T-helper 1 cell treated with Interleukin-12 subunit alpha and Interleukin-12 subunit beta and Interleukin-4 antibody, amounts not matched to agents 30 μg/mL and 1 μg/mL, for 36 hours (primary cell): Measurements from ENCODE around the gene IL21R.

Source experiments
- H3K27ac Mint-ChIP-seq: one replicate; pipeline ENCODE4 v1.8.0; 2021; ENCODE audit warnings: mild to moderate bottlenecking, mixed read lengths
- H3K27me3 Mint-ChIP-seq: one replicate; pipeline ENCODE4 v1.8.0; 2021; ENCODE audit warnings: low read depth, mixed read lengths
- H3K36me3 Mint-ChIP-seq: one replicate; pipeline ENCODE4 v1.8.0; 2021; ENCODE audit warnings: low read depth, mixed read lengths
- H3K4me1 Mint-ChIP-seq: one replicate; pipeline ENCODE4 v1.8.0; 2021; ENCODE audit warnings: low read depth, mixed read lengths
- H3K4me3 Mint-ChIP-seq: one replicate; pipeline ENCODE4 v1.8.0; 2021; ENCODE audit warnings: mild to moderate bottlenecking, moderate library complexity, mixed read lengths
- H3K9me3 Mint-ChIP-seq: one replicate; pipeline ENCODE4 v1.8.0; 2021; ENCODE audit warnings: mixed read lengths

Gene IL21R

GRCh38 chr16:27474921-27475320 is 72.9 kb downstream of the IL21R start:
- H3K27ac Mint-ChIP-seq: peak overlapping the region; percentile 31
- no peaks in the 10 kb centered on the region for H3K4me1 Mint-ChIP-seq
- no peaks in the 10 kb centered on the region for H3K9me3 Mint-ChIP-seq
- H3K36me3 Mint-ChIP-seq: peaks cover 47% of the 10 kb centered on the region
- no peaks in the 10 kb centered on the region for H3K27me3 Mint-ChIP-seq
- H3K4me3 Mint-ChIP-seq: no peak overlapping the region

- H3K27ac Mint-ChIP-seq: no peak overlapping the region
- no peaks in the 10 kb centered on the region for H3K27me3 Mint-ChIP-seq
- no peaks in the 10 kb centered on the region for H3K4me1 Mint-ChIP-seq
- H3K36me3 Mint-ChIP-seq: peaks cover 46% of the 10 kb centered on the region
- H3K9me3 Mint-ChIP-seq: no peaks in the 10 kb centered on the region
- H3K4me3 Mint-ChIP-seq: no peak overlapping the region
These were observed 73.6 kb downstream of the IL21R start for GRCh38 chr16:27475561-27475960.

GRCh38 chr16:27476240-27476639 is 74.3 kb downstream of the IL21R start:
- Mint-ChIP-seq H3K4me1 (no peaks in the 10 kb centered on the region), H3K9me3 (no peaks in the 10 kb centered on the region), H3K27me3 (no peaks in the 10 kb centered on the region), H3K4me3 (no peak overlapping the region), H3K27ac (no peak overlapping the region), H3K36me3 (peaks cover 42% of the 10 kb centered on the region)

- H3K4me1 Mint-ChIP-seq: no peaks in the 10 kb centered on the region
- H3K36me3 Mint-ChIP-seq: peaks cover 41% of the 10 kb centered on the region
- no peak overlapping the region for H3K27ac Mint-ChIP-seq
- no peaks in the 10 kb centered on the region for H3K27me3 Mint-ChIP-seq
- H3K9me3 Mint-ChIP-seq: no peaks in the 10 kb centered on the region
- H3K4me3 Mint-ChIP-seq: no peak overlapping the region
These were observed 78.8 kb downstream of the IL21R start for GRCh38 chr16:27480761-27481160.

GRCh38 chr16:27481282-27481934 is 79.4 kb downstream of the IL21R start:
- Mint-ChIP-seq H3K9me3 (no peaks in the 10 kb centered on the region), H3K4me1 (no peaks in the 10 kb centered on the region), H3K27ac (no peak overlapping the region), H3K36me3 (peaks cover 40% of the 10 kb centered on the region), H3K27me3 (no peaks in the 10 kb centered on the region), H3K4me3 (no peak overlapping the region)

GRCh38 chr16:27482397-27483087 is 80.6 kb downstream of the IL21R start:
- no peaks in the 10 kb centered on the region for H3K27me3 Mint-ChIP-seq
- H3K4me1 Mint-ChIP-seq: no peaks in the 10 kb centered on the region
- no peaks in the 10 kb centered on the region for H3K9me3 Mint-ChIP-seq
- no peak overlapping the region for H3K4me3 Mint-ChIP-seq
- H3K27ac Mint-ChIP-seq: no peak overlapping the region
- peaks cover 41% of the 10 kb centered on the region for H3K36me3 Mint-ChIP-seq

GRCh38 chr16:27483088-27483437 is 81.1 kb downstream of the IL21R start:
- Mint-ChIP-seq H3K36me3 (peaks cover 44% of the 10 kb centered on the region), H3K4me3 (no peak overlapping the region), H3K27me3 (no peaks in the 10 kb centered on the region), H3K9me3 (no peaks in the 10 kb centered on the region), H3K4me1 (no peaks in the 10 kb centered on the region), H3K27ac (no peak overlapping the region)

GRCh38 chr16:27483624-27484023 is 81.7 kb downstream of the IL21R start:
- H3K4me1 Mint-ChIP-seq: no peaks in the 10 kb centered on the region
- H3K36me3 Mint-ChIP-seq: peaks cover 43% of the 10 kb centered on the region
- H3K27ac Mint-ChIP-seq: no peak overlapping the region

GRCh38 chr16:27485126-27485525 is 83.2 kb downstream of the IL21R start:
- Mint-ChIP-seq H3K27me3 (no peaks in the 10 kb centered on the region), H3K27ac (no peak overlapping the region), H3K9me3 (no peaks in the 10 kb centered on the region), H3K4me3 (no peak overlapping the region), H3K36me3 (peaks cover 44% of the 10 kb centered on the region), H3K4me1 (no peaks in the 10 kb centered on the region)

More at GRCh38 chr16:27483624-27484023, 81.7 kb downstream of the IL21R start:
- Mint-ChIP-seq H3K9me3 (no peaks in the 10 kb centered on the region), H3K27me3 (no peaks in the 10 kb centered on the region), H3K4me3 (no peak overlapping the region)

GRCh38 chr16:27485811-27486210 is 83.8 kb downstream of the IL21R start:
- no peaks in the 10 kb centered on the region for H3K27me3 Mint-ChIP-seq
- H3K27ac Mint-ChIP-seq: no peak overlapping the region
- no peaks in the 10 kb centered on the region for H3K9me3 Mint-ChIP-seq
- peaks cover 43% of the 10 kb centered on the region for H3K36me3 Mint-ChIP-seq
- no peak overlapping the region for H3K4me3 Mint-ChIP-seq
- no peaks in the 10 kb centered on the region for H3K4me1 Mint-ChIP-seq

- Mint-ChIP-seq H3K36me3 (peaks cover 45% of the 10 kb centered on the region), H3K27me3 (no peaks in the 10 kb centered on the region), H3K27ac (no peak overlapping the region)
These were observed 84.4 kb downstream of the IL21R start for GRCh38 chr16:27486344-27486743.

GRCh38 chr16:27486760-27487159 is 84.8 kb downstream of the IL21R start:
- Mint-ChIP-seq H3K4me1 (no peaks in the 10 kb centered on the region), H3K36me3 (peaks cover 43% of the 10 kb centered on the region), H3K27me3 (no peaks in the 10 kb centered on the region), H3K4me3 (no peak overlapping the region), H3K27ac (no peak overlapping the region), H3K9me3 (no peaks in the 10 kb centered on the region)

More at GRCh38 chr16:27486344-27486743, 84.4 kb downstream of the IL21R start:
- Mint-ChIP-seq H3K4me3 (no peak overlapping the region), H3K9me3 (no peaks in the 10 kb centered on the region), H3K4me1 (no peaks in the 10 kb centered on the region)

GRCh38 chr16:27489421-27489820 is 87.4 kb downstream of the IL21R start:
- no peak overlapping the region for H3K27ac Mint-ChIP-seq
- H3K4me3 Mint-ChIP-seq: no peak overlapping the region
- no peaks in the 10 kb centered on the region for H3K27me3 Mint-ChIP-seq
- peaks cover 40% of the 10 kb centered on the region for H3K36me3 Mint-ChIP-seq
- no peaks in the 10 kb centered on the region for H3K4me1 Mint-ChIP-seq
- H3K9me3 Mint-ChIP-seq: no peaks in the 10 kb centered on the region

- Mint-ChIP-seq H3K9me3 (no peaks in the 10 kb centered on the region), H3K4me1 (no peaks in the 10 kb centered on the region), H3K36me3 (peaks cover 41% of the 10 kb centered on the region), H3K4me3 (no peak overlapping the region), H3K27ac (no peak overlapping the region), H3K27me3 (no peaks in the 10 kb centered on the region)
These were observed 87.9 kb downstream of the IL21R start for GRCh38 chr16:27489906-27490305.

GRCh38 chr16:27491894-27492587 is 90.1 kb downstream of the IL21R start:
- Mint-ChIP-seq H3K27ac (no peak overlapping the region), H3K4me1 (no peaks in the 10 kb centered on the region), H3K4me3 (no peak overlapping the region), H3K9me3 (no peaks in the 10 kb centered on the region), H3K36me3 (peaks cover 33% of the 10 kb centered on the region), H3K27me3 (no peaks in the 10 kb centered on the region)
